Measurements from ENCODE around the gene MICAL2. TPM values are rescaled to one million over a fixed set of nuclear protein-coding genes. Genes with fewer than 3 reads are reported as not detected.

MICAL2 gene
- total and polyA plus RNA-seq, 12 donors = 8.4 to 80.5 (median 34.1) TPM

DNA sequence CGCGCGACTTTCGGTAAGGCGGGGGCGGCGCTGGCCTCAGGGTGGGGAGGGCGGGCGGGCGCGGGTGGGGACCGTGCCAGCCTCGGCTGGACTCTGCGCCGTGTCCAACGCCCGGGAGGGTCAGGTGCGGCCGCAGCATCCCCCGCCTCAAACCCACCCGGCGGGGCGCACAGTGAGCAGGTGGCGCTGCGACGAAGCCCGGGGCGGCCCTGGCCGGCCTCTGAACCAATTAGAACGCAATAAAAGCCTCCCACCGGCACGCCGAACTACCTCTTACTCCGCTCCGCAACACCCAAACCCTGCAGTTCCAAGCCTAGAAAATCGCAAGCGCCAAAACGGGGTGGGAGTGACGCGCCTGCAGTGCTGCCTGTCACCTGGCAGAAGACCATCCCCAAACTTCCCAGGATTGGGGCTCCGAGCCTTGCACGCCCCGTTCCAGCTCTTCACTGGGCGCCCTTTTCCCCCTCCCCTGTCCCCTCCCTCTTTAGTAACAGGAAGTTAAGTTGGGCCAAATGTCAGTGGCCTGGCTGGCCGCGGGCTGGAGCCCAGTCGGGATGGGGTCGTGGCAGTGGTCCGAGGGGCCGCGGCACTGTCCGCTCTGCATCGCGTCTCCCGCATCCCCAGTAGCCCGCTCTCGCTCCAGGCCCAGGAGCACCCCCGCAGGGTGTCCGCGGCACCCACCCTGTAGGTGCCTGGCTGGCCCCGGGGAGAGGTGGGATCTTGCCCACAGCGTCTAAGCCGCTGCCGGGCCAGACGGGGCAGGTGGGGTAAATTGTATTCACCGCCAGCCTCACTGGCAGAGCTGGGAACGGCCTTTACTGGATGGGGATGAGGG lies 541 bp downstream of the MICAL2 start:
- Histone ChIP-seq H3K4me1 (replicated peaks in 1 of 2) (peaks cover 4 to 10% of the 10 kb centered on the region in 2 donors), H3K4me3 (peak overlapping the region in 3 of 4 donors; percentile 6 to 98 (median 68)), H3K9me3 (replicated peaks in 1 of 3) (no peaks in the 10 kb centered on the region), H3K27me3 (no peaks in the 10 kb centered on the region), H3K27ac (peak overlapping the region in 4 of 5 donors; percentile 50 to 95 (median 76)), H3K36me3 (replicated peaks in 1 of 2) (no peaks in the 10 kb centered on the region)
- intact Hi-C loops (cut with DNase I) = no loop called here
- no peak for TF ChIP-seq POLR2A (IDR thresholded peaks at IDR 0.05)
- TF ChIP-seq, protein P1, sequence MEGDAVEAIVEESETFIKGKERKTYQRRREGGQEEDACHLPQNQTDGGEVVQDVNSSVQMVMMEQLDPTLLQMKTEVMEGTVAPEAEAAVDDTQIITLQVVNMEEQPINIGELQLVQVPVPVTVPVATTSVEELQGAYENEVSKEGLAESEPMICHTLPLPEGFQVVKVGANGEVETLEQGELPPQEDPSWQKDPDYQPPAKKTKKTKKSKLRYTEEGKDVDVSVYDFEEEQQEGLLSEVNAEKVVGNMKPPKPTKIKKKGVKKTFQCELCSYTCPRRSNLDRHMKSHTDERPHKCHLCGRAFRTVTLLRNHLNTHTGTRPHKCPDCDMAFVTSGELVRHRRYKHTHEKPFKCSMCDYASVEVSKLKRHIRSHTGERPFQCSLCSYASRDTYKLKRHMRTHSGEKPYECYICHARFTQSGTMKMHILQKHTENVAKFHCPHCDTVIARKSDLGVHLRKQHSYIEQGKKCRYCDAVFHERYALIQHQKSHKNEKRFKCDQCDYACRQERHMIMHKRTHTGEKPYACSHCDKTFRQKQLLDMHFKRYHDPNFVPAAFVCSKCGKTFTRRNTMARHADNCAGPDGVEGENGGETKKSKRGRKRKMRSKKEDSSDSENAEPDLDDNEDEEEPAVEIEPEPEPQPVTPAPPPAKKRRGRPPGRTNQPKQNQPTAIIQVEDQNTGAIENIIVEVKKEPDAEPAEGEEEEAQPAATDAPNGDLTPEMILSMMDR (IDR thresholded peaks at IDR 0.05) = no peak
- DNase-seq = peak in 6 of 7 donors; percentile 30 to 63 (median 42)
- WGBS, 4 donors = 8 to 20% (median 14%) methylated on average over 8 to 67 of the region's 67 CpGs

- WGBS, 4 donors = 70 to 75% (median 74%) methylated on average over 8 to 12 of the region's 12 CpGs
- Histone ChIP-seq H3K36me3 (replicated peaks in 1 of 2) (no peaks in the 10 kb centered on the region), H3K27ac (peak overlapping the region in 4 of 5 donors; percentile 50 to 95 (median 76)), H3K4me1 (replicated peaks in 1 of 2) (peaks cover 4 to 10% of the 10 kb centered on the region in 2 donors), H3K27me3 (no peaks in the 10 kb centered on the region), H3K9me3 (replicated peaks in 1 of 3) (no peaks in the 10 kb centered on the region), H3K4me3 (peak overlapping the region in 2 of 4 donors; percentile 68 to 98)
- DNase-seq = no peak
- TF ChIP-seq POLR2A (IDR thresholded peaks at IDR 0.05) = no peak
- TF ChIP-seq, protein P1 (IDR thresholded peaks at IDR 0.05) = no peak
- intact Hi-C loops (cut with DNase I) = no loop called here
Measured at GRCh38 chr11:12111549-12112520, 1.4 kb downstream of the MICAL2 start.

DNA sequence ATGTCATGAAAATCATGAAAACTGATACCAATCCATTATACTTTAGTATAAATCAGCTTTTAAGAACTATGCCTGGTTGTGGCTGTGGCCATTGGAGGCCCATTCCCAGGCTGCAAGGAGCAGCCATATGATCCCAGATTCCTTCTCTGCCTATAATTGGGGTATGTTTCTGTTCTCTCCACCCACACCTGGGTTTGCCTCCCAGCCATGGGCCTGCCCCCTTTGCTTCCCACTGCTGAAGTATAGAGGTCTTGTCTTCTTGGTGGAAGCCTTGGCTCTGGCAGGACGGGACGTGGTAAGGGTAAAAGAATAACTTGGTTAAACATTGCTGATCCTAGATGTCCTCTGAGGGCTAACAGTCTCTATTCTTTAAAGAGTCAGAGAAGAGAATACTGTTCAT lies 2.4 kb downstream of the MICAL2 start:
- TF ChIP-seq, protein P1 (IDR thresholded peaks at IDR 0.05) = no peak
- no peak for TF ChIP-seq POLR2A (IDR thresholded peaks at IDR 0.05)
- no peaks in the 10 kb centered on the region for H3K9me3 ChIP-seq (replicated peaks in 1 of 3)
- no peaks in the 10 kb centered on the region for H3K36me3 ChIP-seq (replicated peaks in 1 of 2)
- peak overlapping the region in 3 of 5 donors; percentile 43 to 95 (median 81) for H3K27ac ChIP-seq
- intact Hi-C loops (cut with DNase I) = no loop called here
- H3K4me3 ChIP-seq = peak overlapping the region in 1 of 4 donors; percentile 98
- DNase-seq = no peak
- H3K4me1 ChIP-seq (replicated peaks in 1 of 2) = peaks cover 4 to 10% of the 10 kb centered on the region in 2 donors
- WGBS, 4 donors = 70 to 92% (median 85%) methylated on average over 2 of the region's 2 CpGs
- H3K27me3 ChIP-seq = no peaks in the 10 kb centered on the region

DNA sequence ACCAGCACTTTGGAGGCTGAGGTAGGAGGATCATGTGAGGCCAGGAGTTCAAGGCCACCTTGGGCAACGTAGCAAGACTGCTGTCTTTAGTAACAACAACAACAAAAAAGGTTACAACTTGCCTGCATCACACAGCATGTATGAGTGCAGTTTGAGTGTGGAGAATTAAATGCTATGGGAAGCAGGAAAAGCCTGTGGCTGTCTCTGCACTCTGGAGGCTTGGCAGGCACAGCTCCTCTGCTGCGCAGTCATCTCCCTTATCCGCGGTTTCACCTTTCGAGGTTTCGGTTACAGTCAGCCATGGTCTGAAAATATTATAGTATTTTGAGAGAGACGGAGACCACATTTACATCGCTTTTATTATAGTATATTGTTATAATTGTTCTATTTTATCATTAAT lies 2.9 kb downstream of the MICAL2 start:
- Histone ChIP-seq H3K9me3 (replicated peaks in 1 of 3) (no peaks in the 10 kb centered on the region), H3K27ac (peak overlapping the region in 3 of 5 donors; percentile 43 to 95 (median 81)), H3K4me3 (no peak overlapping the region), H3K4me1 (replicated peaks in 1 of 2) (peaks cover 4 to 10% of the 10 kb centered on the region in 2 donors), H3K27me3 (no peaks in the 10 kb centered on the region), H3K36me3 (replicated peaks in 1 of 2) (no peaks in the 10 kb centered on the region)
- no peak for DNase-seq
- intact Hi-C loops (cut with DNase I) = no loop called here
- TF ChIP-seq, protein P1 (IDR thresholded peaks at IDR 0.05) = no peak
- TF ChIP-seq POLR2A (IDR thresholded peaks at IDR 0.05) = no peak
- WGBS, 4 donors = 77 to 90% (median 86%) methylated on average over 8 of the region's 8 CpGs
